Activated naive CD8-positive, alpha-beta T cell treated with anti-CD3 and anti-CD28 coated beads for 36 hours (primary cell): ENCODE data around the gene C12orf50. TPM values are rescaled to one million over a fixed set of nuclear protein-coding genes. Genes with fewer than 3 reads are reported as not detected.
"Not testable (repeated sequence)": the region's sequence is repeated elsewhere in the genome, so short reads cannot be mapped to it uniquely, and the experiment has no call there.

Experiments used
- DNase-seq: peaks from one replicate; pipeline ENCODE4 v3.0.0; 2021
- H3K27ac Mint-ChIP-seq: one replicate; pipeline ENCODE4 v1.8.0; 2022; ENCODE audit warnings: mild to moderate bottlenecking, moderate library complexity, mixed read lengths
- H3K27me3 Mint-ChIP-seq: one replicate; pipeline ENCODE4 v1.8.0; 2022; ENCODE audit warnings: mild to moderate bottlenecking, mixed read lengths
- H3K36me3 Mint-ChIP-seq: one replicate; pipeline ENCODE4 v1.8.0; 2021; ENCODE audit warnings: mild to moderate bottlenecking, mixed read lengths
- H3K4me1 Mint-ChIP-seq: one replicate; pipeline ENCODE4 v1.8.0; 2021; ENCODE audit warnings: mixed read lengths
- H3K4me3 Mint-ChIP-seq: one replicate; pipeline ENCODE4 v1.8.0; 2022; ENCODE audit warnings: mild to moderate bottlenecking, moderate library complexity, mixed read lengths
- H3K9me3 Mint-ChIP-seq: one replicate; pipeline ENCODE4 v1.8.0; 2022; ENCODE audit warnings: mixed read lengths
- total RNA-seq, 2 experiments: library from RNA; stranded (reverse); gene quantifications; one replicate each; pipeline ENCODE4 v1.2.3, GENCODE V29; 2021

Gene C12orf50
- total RNA-seq, 2 experiments from 2014 or later: 0.16 TPM; not detected in 1

- peaks cover 8% of the 10 kb centered on the region for H3K9me3 Mint-ChIP-seq
- H3K27ac Mint-ChIP-seq: no peak overlapping the region
- no peak for DNase-seq
- H3K36me3 Mint-ChIP-seq: no peaks in the 10 kb centered on the region
- H3K27me3 Mint-ChIP-seq: peaks cover 14% of the 10 kb centered on the region
- H3K4me3 Mint-ChIP-seq: no peak overlapping the region
- H3K4me1 Mint-ChIP-seq: no peaks in the 10 kb centered on the region
These were observed 11.2 kb downstream of the C12orf50 start for GRCh38 chr12:88017964-88018363.

GRCh38 chr12:88015825-88016224 is 13.4 kb downstream of the C12orf50 start:
- Mint-ChIP-seq H3K27me3 (peaks cover 23% of the 10 kb centered on the region), H3K4me1 (no peaks in the 10 kb centered on the region), H3K9me3 (peaks cover 8% of the 10 kb centered on the region), H3K27ac (no peak overlapping the region), H3K36me3 (no peaks in the 10 kb centered on the region), H3K4me3 (no peak overlapping the region)
- DNase-seq: no peak

- H3K27me3 Mint-ChIP-seq: peaks cover 19% of the 10 kb centered on the region
- H3K4me1 Mint-ChIP-seq: no peaks in the 10 kb centered on the region
- no peak overlapping the region for H3K27ac Mint-ChIP-seq
- DNase-seq: no peak
- H3K4me3 Mint-ChIP-seq: no peak overlapping the region
- H3K36me3 Mint-ChIP-seq: no peaks in the 10 kb centered on the region
- H3K9me3 Mint-ChIP-seq: peaks cover 3% of the 10 kb centered on the region
These were observed 17.4 kb downstream of the C12orf50 start for GRCh38 chr12:88011755-88012154.

- H3K27me3 Mint-ChIP-seq: peaks cover 9% of the 10 kb centered on the region
- no peaks in the 10 kb centered on the region for H3K4me1 Mint-ChIP-seq
- H3K4me3 Mint-ChIP-seq: no peak overlapping the region
- no peaks in the 10 kb centered on the region for H3K36me3 Mint-ChIP-seq
- DNase-seq: no peak
- H3K27ac Mint-ChIP-seq: no peak overlapping the region
- H3K9me3 Mint-ChIP-seq: peaks cover 4% of the 10 kb centered on the region
These were observed 22.9 kb downstream of the C12orf50 start for GRCh38 chr12:88006351-88006750.

- Mint-ChIP-seq H3K27ac (no peak overlapping the region), H3K4me3 (no peak overlapping the region), H3K4me1 (no peaks in the 10 kb centered on the region), H3K36me3 (no peaks in the 10 kb centered on the region), H3K9me3 (peaks cover 4% of the 10 kb centered on the region), H3K27me3 (peaks cover 13% of the 10 kb centered on the region)
- DNase-seq: no peak
These were observed 27.9 kb downstream of the C12orf50 start for GRCh38 chr12:88001327-88001726.

- peak; percentile 18 for DNase-seq
- Mint-ChIP-seq H3K27me3 (peaks cover 13% of the 10 kb centered on the region), H3K36me3 (no peaks in the 10 kb centered on the region), H3K4me1 (no peaks in the 10 kb centered on the region), H3K27ac (no peak overlapping the region), H3K4me3 (no peak overlapping the region), H3K9me3 (no peaks in the 10 kb centered on the region)
These were observed 33.5 kb downstream of the C12orf50 start for GRCh38 chr12:87995581-87996178.

GRCh38 chr12:87991483-87991882 is 37.7 kb downstream of the C12orf50 start:
- Mint-ChIP-seq H3K27me3 (peaks cover 16% of the 10 kb centered on the region), H3K9me3 (no peaks in the 10 kb centered on the region), H3K4me3 (no peak overlapping the region), H3K27ac (no peak overlapping the region), H3K36me3 (no peaks in the 10 kb centered on the region), H3K4me1 (no peaks in the 10 kb centered on the region)
- no peak for DNase-seq

- H3K36me3 Mint-ChIP-seq: no peaks in the 10 kb centered on the region
- no peak for DNase-seq
- no peaks in the 10 kb centered on the region for H3K9me3 Mint-ChIP-seq
- H3K4me1 Mint-ChIP-seq: no peaks in the 10 kb centered on the region
- H3K27ac Mint-ChIP-seq: no peak overlapping the region
- no peak overlapping the region for H3K4me3 Mint-ChIP-seq
- H3K27me3 Mint-ChIP-seq: peaks cover 10% of the 10 kb centered on the region
These were observed 40.7 kb downstream of the C12orf50 start for GRCh38 chr12:87988534-87988933.

- Mint-ChIP-seq H3K9me3 (no peaks in the 10 kb centered on the region), H3K27me3 (peaks cover 7% of the 10 kb centered on the region), H3K27ac (no peak overlapping the region), H3K4me1 (no peaks in the 10 kb centered on the region), H3K4me3 (no peak overlapping the region), H3K36me3 (no peaks in the 10 kb centered on the region)
- DNase-seq: no peak
These were observed 44.0 kb downstream of the C12orf50 start for GRCh38 chr12:87985069-87985675.

- H3K9me3 Mint-ChIP-seq: no peaks in the 10 kb centered on the region
These were observed 47.0 kb downstream of the C12orf50 start for GRCh38 chr12:87982208-87982607.

GRCh38 chr12:87981495-87981894 is 47.7 kb downstream of the C12orf50 start:
- no peaks in the 10 kb centered on the region for H3K36me3 Mint-ChIP-seq
- no peak overlapping the region for H3K27ac Mint-ChIP-seq
- no peaks in the 10 kb centered on the region for H3K4me1 Mint-ChIP-seq

More at GRCh38 chr12:87982208-87982607, 47.0 kb downstream of the C12orf50 start:
- H3K4me1 Mint-ChIP-seq: no peaks in the 10 kb centered on the region
- H3K27ac Mint-ChIP-seq: no peak overlapping the region
- no peak for DNase-seq
- no peaks in the 10 kb centered on the region for H3K36me3 Mint-ChIP-seq
- no peak overlapping the region for H3K4me3 Mint-ChIP-seq
- H3K27me3 Mint-ChIP-seq: no peaks in the 10 kb centered on the region

GRCh38 chr12:87975879-87976278 is 53.3 kb downstream of the C12orf50 start:
- no peaks in the 10 kb centered on the region for H3K4me1 Mint-ChIP-seq
- peaks cover 6% of the 10 kb centered on the region for H3K9me3 Mint-ChIP-seq
- no peak overlapping the region for H3K4me3 Mint-ChIP-seq
- peaks cover 8% of the 10 kb centered on the region for H3K27me3 Mint-ChIP-seq
- no peak for DNase-seq
- H3K27ac Mint-ChIP-seq: no peak overlapping the region
- H3K36me3 Mint-ChIP-seq: no peaks in the 10 kb centered on the region

More at GRCh38 chr12:87981495-87981894, 47.7 kb downstream of the C12orf50 start:
- H3K9me3 Mint-ChIP-seq: no peaks in the 10 kb centered on the region
- H3K4me3 Mint-ChIP-seq: no peak overlapping the region
- H3K27me3 Mint-ChIP-seq: no peaks in the 10 kb centered on the region
- DNase-seq: no peak

- Mint-ChIP-seq H3K27me3 (no peaks in the 10 kb centered on the region), H3K36me3 (no peaks in the 10 kb centered on the region), H3K4me3 (no peak overlapping the region), H3K4me1 (no peaks in the 10 kb centered on the region), H3K27ac (no peak overlapping the region), H3K9me3 (no peaks in the 10 kb centered on the region)
- DNase-seq: no peak
These were observed 61.3 kb downstream of the C12orf50 start for GRCh38 chr12:87967871-87968270.

GRCh38 chr12:87960566-87960965 is 68.6 kb downstream of the C12orf50 start:
- Mint-ChIP-seq H3K27ac (no peak overlapping the region), H3K4me3 (no peak overlapping the region), H3K4me1 (no peaks in the 10 kb centered on the region), H3K36me3 (no peaks in the 10 kb centered on the region), H3K27me3 (no peaks in the 10 kb centered on the region), H3K9me3 (no peaks in the 10 kb centered on the region)
- DNase-seq: no peak

- not testable (repeated sequence) for H3K4me3 Mint-ChIP-seq, H3K9me3 Mint-ChIP-seq, H3K27me3 Mint-ChIP-seq, H3K4me1 Mint-ChIP-seq, H3K27ac Mint-ChIP-seq, DNase-seq, H3K36me3 Mint-ChIP-seq
These were observed 75.2 kb downstream of the C12orf50 start for GRCh38 chr12:87954028-87954427.

GRCh38 chr12:87953256-87953860 is 75.8 kb downstream of the C12orf50 start:
- DNase-seq: no peak
- Mint-ChIP-seq H3K4me3 (no peak overlapping the region), H3K27ac (no peak overlapping the region), H3K4me1 (no peaks in the 10 kb centered on the region), H3K36me3 (no peaks in the 10 kb centered on the region), H3K27me3 (no peaks in the 10 kb centered on the region), H3K9me3 (no peaks in the 10 kb centered on the region)
